Esophagus (tissue), 2 donors: ENCODE measurements around the gene NSMCE1. TPM values are rescaled to one million over a fixed set of nuclear protein-coding genes. Genes with fewer than 3 reads are reported as not detected.
A peak's percentile ranks its signal among the peaks of the same experiment; 100 is the strongest.
"Not testable (repeated sequence)": the region's sequence is repeated elsewhere in the genome, so short reads cannot be mapped to it uniquely, and the experiment has no call there.

Source experiments
- H3K27ac ChIP-seq, 2 donors: one replicate each; pipeline ENCODE4 v1.5.1; 2013; ENCODE audit warnings: low read depth in 2 of 2, mild to moderate bottlenecking in 2 of 2, inconsistent platforms in 1 of 2, low read length in 1 of 2, moderate library complexity in 1 of 2
- H3K27me3 ChIP-seq, 2 donors: one replicate each; pipeline ENCODE4 v1.6.1; 2013; ENCODE audit warnings: low read length in 2 of 2, control low read depth in 1 of 2, mild to moderate bottlenecking in 1 of 2; ENCODE audit not compliant: insufficient read depth in 2 of 2, control insufficient read depth in 1 of 2
- H3K36me3 ChIP-seq, 2 donors: one replicate each; pipeline ENCODE4 v1.6.1; 2013; ENCODE audit warnings: low read length in 1 of 2; ENCODE audit not compliant: control insufficient read depth in 2 of 2, insufficient read depth in 2 of 2
- H3K4me1 ChIP-seq, 2 donors: one replicate each; pipeline ENCODE4 v1.6.1; 2013; ENCODE audit warnings: low read length in 1 of 2; ENCODE audit not compliant: control insufficient read depth in 2 of 2, insufficient read depth in 2 of 2
- H3K4me3 ChIP-seq, 2 donors: one replicate each; pipeline ENCODE4 v1.5.1; 2013; ENCODE audit warnings: low read length in 2 of 2, mild to moderate bottlenecking in 2 of 2, low read depth in 1 of 2, moderate library complexity in 1 of 2
- H3K9me3 ChIP-seq, 2 donors: one replicate each; pipeline ENCODE4 v1.6.1; 2013; ENCODE audit warnings: mild to moderate bottlenecking in 2 of 2, low read depth in 1 of 2, low read length in 1 of 2, moderate library complexity in 1 of 2; ENCODE audit not compliant: control insufficient read depth in 2 of 2, insufficient read depth in 1 of 2
- WGBS, 2 donors: extraction: QIAGEN DNeasy Blood & Tissue Kit; methylation state at CpG; one replicate each; pipeline ENCODE4 v1.1.7; 2013; 5-methylcytosine and 5-hydroxymethylcytosine counted together
- polyA plus RNA-seq, 2 donors: library from polyadenylated mRNA; stranded (reverse); fragments of 200-250 nt; gene quantifications; one replicate each; pipeline ENCODE4 v1.2.3, GENCODE V29; 2013
- donor health status: healthy with polysubstance abuse.
- donor health status: Bipolar disorder and iron deficiency.

Gene NSMCE1
- polyA plus RNA-seq, 2 donors, result 29.0 to 47.1 TPM

DNA sequence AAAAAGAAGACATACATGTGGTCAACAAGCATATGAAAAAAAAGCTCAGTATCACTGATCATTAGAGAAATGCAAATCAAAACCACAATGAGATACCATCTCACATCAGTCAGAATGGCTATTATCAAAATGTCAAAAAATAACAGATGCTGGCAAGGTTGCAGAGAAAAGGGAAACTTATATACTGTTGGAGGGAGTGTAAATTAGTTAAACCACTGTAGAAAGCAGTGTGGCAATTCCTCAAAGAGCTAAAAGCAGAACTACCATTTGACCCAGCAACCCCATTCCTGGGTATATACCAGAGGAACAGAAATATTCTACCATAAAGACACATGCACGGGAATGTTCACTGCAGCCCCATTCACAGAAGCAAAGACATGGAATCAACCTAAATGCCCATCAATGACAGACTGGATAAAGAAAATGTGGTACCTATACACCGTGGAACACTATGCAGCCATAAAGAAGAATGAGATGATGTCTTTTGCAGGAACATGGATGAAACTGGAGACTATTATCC is 5.6 kb downstream of the NSMCE1 start:
- 96 to 98% methylated on average over 2 of the region's 2 CpGs for WGBS, 2 donors
- not testable (repeated sequence) for H3K27me3 ChIP-seq, H3K36me3 ChIP-seq, H3K4me3 ChIP-seq, H3K27ac ChIP-seq, H3K4me1 ChIP-seq, H3K9me3 ChIP-seq

DNA sequence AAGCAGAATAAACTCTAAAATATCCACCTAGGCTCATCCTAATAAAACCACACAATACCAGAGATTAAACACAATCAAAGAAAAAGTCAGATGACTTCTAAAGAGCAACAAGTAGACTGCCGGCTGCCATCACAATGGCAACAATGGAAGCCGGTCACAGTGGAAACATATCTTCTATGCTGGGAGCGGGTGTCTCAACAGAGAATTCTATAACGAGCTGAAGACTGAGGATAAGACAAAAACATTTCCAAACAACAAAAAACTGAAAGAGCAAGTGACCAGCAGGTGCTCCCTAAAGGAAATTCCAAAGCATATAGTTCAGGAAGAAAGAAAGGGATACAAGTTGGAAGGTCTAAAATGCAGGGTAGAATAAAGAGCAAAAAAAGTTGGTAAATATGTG is 8.9 kb downstream of the NSMCE1 start:
- WGBS, 2 donors, result 80 to 83% methylated on average over 4 of the region's 4 CpGs
- Histone ChIP-seq H3K9me3 (no peaks in the 10 kb centered on the region), H3K27me3 (no peaks in the 10 kb centered on the region), H3K4me3 (no peak overlapping the region), H3K36me3 (no peaks in the 10 kb centered on the region), H3K27ac (peak overlapping the region in 1 of 2 donors; percentile 2), H3K4me1 (peaks cover 3 to 5% of the 10 kb centered on the region in 2 donors)

DNA sequence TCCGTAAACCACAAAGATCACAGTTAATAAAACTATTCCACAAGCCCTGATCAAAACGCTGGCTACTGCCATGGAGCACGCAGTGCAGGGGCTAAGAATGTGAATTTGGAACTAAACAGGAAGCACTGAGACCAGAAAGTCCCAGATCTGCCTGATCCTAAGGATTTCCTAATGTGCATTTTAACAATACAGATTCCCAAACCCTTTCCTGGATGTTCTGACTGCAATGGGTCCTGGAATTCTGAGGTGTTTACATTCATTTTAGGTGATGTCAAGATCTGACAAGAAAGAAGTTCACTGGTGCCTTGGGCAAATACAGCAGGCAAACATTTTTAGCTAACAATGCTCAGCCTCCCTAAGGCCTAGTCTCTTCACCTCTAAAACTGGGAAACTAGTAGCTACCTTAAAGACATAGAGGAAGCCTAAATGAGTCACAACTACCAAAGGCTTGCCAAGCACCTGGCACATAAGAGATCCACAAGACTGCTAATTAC is 10.3 kb downstream of the NSMCE1 start:
- Histone ChIP-seq H3K36me3 (no peaks in the 10 kb centered on the region), H3K9me3 (no peaks in the 10 kb centered on the region), H3K27ac (peak overlapping the region; percentile 39 to 78), H3K27me3 (no peaks in the 10 kb centered on the region), H3K4me1 (peaks cover 3 to 7% of the 10 kb centered on the region in 2 donors), H3K4me3 (no peak overlapping the region)
- WGBS, 2 donors, result 32 to 51% methylated on average over 3 of the region's 3 CpGs

DNA sequence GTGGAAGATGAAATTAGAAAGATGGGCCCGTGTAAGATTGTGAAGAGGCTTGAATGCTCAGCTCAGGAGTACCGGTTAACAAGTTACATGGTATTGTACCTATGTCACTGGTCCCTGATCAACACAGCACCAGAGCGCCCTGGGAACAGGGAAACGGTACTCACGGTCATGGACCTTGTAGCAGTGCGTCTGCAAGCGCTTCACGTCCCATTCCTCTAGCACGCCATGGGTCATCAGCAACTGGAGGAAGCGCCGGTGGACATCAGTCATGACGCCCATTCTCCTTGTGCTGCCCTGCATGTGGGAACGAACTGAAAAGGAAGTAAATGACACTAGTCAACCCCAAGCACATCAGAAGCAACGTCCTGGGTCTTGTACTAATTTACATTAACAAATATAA is 11.3 kb downstream of the NSMCE1 start:
- H3K27me3 ChIP-seq, result no peaks in the 10 kb centered on the region
- WGBS, 2 donors, result 91 to 94% methylated on average over 14 of the region's 14 CpGs
- no peaks in the 10 kb centered on the region for H3K36me3 ChIP-seq
- peaks cover 3 to 7% of the 10 kb centered on the region in 2 donors for H3K4me1 ChIP-seq
- H3K4me3 ChIP-seq, result no peak overlapping the region
- no peaks in the 10 kb centered on the region for H3K9me3 ChIP-seq
- H3K27ac ChIP-seq, result peak overlapping the region in 1 of 2 donors; percentile 15

DNA sequence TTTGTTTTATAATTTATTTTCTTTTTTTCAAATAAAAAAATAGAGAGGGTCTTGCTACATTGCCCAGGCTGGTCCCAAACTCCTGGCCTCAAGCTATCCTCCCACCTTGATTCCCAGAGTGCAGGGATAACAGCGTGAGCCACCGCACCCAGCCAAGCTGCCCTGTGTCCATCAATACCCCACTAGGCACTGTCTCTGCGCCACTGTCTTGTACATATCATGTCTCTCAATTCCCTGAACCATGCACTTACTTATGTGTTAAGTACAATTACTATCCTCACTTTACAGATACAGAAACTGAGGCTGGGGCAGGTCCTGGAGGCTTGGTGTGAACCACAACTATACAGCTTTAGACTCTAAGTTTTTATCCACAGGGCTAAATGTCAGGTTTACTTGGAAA is 11.7 kb downstream of the NSMCE1 start:
- H3K4me3 ChIP-seq, result no peak overlapping the region
- peaks cover 3 to 7% of the 10 kb centered on the region in 2 donors for H3K4me1 ChIP-seq
- no peaks in the 10 kb centered on the region for H3K27me3 ChIP-seq
- 98 to 100% methylated on average over 3 of the region's 3 CpGs for WGBS, 2 donors
- no peaks in the 10 kb centered on the region for H3K36me3 ChIP-seq
- no peak overlapping the region for H3K27ac ChIP-seq
- H3K9me3 ChIP-seq, result no peaks in the 10 kb centered on the region

DNA sequence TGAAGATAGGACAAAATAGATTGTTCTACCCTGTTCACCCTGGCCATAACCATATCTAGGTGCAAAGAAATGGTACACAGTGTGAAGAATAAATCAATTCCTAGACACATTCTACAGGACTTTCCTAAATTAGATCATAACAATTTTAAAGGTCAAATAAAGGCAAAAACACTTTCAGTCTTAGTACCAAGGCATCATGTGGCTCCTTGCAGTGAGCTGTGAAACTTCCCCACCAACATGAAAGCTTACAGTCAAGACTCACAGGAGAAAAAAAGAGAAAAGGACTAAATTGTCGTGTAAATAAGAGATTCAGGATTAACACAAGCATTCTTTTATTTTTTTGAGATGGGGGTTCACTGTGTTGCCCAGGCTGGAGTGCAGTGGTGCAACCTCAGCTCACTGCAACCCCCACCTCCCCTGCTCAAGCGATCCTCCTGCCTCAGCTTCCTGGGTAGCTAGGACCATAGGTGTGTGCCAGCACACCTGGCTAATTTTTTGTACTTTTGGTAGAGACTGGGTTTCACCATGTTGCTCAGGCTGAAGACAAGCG is 14.2 kb downstream of the NSMCE1 start:
- H3K9me3 ChIP-seq, result no peaks in the 10 kb centered on the region
- 77 to 85% methylated on average over 3 of the region's 3 CpGs for WGBS, 2 donors
- H3K27me3 ChIP-seq, result no peaks in the 10 kb centered on the region
- H3K4me3 ChIP-seq, result no peak overlapping the region
- no peaks in the 10 kb centered on the region for H3K36me3 ChIP-seq
- no peak overlapping the region for H3K27ac ChIP-seq
- peaks cover 3 to 7% of the 10 kb centered on the region in 2 donors for H3K4me1 ChIP-seq

DNA sequence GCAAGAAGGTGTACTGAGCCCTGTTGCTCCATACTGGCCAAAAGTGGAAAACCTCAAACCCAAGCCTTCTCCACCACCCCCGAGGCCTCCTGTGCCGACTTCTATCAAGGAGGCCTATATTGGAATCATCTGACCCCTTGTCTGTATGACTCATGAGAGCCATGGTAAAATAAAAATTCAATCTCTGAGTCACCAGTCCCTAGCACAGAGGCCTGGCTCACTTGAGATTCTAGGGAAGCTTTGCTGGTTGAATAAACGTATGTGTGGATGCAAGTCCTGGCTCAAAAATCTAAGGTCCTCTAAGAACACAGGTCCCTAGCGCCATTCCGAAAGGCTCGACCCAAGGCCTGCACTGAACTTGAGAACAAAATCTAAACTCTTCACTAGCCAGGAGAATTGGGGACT is 15.0 kb downstream of the NSMCE1 start:
- Histone ChIP-seq H3K27ac (peak overlapping the region in 1 of 2 donors; percentile 49), H3K4me1 (peaks cover 0 to 5% of the 10 kb centered on the region in 2 donors), H3K27me3 (no peaks in the 10 kb centered on the region), H3K4me3 (no peak overlapping the region), H3K9me3 (no peaks in the 10 kb centered on the region), H3K36me3 (no peaks in the 10 kb centered on the region)
- 68 to 85% methylated on average over 6 of the region's 6 CpGs for WGBS, 2 donors

DNA sequence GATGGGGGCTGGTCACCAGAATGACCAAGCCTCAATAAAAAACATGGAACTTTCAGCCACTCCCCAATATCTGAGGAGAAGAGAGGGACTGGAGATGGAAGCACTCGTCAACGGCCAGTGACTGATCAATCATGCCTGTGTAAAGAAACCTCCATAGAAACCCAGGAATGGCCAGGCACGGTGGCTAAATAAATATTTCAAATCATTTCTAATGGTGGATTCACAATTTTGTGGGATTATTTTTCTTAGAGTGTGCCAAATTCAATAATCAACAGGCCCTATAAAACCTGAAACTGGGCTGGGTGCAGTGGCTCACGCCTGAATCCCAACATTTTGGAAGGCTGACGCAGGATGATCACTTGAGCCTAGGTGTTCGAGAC is 16.4 kb downstream of the NSMCE1 start:
- Histone ChIP-seq H3K4me3 (no peak overlapping the region), H3K27ac (no peak overlapping the region), H3K4me1 (peaks cover 0 to 3% of the 10 kb centered on the region in 2 donors), H3K9me3 (no peaks in the 10 kb centered on the region), H3K36me3 (no peaks in the 10 kb centered on the region), H3K27me3 (no peaks in the 10 kb centered on the region)
- 94 to 96% methylated on average over 6 of the region's 6 CpGs for whole genome bisulfite sequencing, 2 donors

DNA sequence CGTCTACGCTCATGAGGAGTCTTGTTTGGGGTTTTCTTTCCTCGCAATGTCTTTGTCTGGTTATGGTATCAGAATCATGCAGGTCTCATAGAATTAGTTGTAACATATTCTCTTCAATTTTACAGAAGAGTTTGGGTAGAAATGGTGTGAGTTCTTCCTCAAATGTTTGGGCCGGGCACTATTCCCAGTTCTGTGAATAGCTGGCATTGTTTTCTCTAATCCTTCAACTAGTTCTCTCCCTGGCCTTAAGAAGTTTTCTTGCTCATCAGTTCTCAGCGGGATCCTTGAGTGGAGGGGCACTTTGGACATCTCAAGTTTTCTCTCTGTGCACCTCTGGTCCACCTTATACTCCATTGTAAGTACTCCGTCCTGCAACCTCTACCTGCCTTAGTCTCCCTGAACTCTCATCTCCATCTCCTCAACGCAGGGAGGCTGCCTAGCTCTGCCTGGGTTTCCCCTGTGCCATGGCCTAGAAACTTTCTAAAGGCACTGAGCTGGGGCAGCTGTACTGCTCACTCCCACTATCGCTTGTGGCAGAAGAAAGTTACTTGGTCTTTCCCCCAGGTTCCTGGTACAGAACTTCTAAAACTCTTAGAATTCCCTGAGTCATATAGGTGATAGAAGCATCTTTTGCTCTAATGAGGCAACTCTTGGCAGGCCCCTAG is 16.9 kb downstream of the NSMCE1 start:
- whole genome bisulfite sequencing, 2 donors, result 84 to 86% methylated on average over 8 of the region's 8 CpGs
- Histone ChIP-seq H3K27ac (peak overlapping the region in 1 of 2 donors; percentile 30), H3K27me3 (no peaks in the 10 kb centered on the region), H3K4me3 (no peak overlapping the region), H3K36me3 (no peaks in the 10 kb centered on the region), H3K4me1 (peaks cover 0 to 2% of the 10 kb centered on the region in 2 donors), H3K9me3 (no peaks in the 10 kb centered on the region)

DNA sequence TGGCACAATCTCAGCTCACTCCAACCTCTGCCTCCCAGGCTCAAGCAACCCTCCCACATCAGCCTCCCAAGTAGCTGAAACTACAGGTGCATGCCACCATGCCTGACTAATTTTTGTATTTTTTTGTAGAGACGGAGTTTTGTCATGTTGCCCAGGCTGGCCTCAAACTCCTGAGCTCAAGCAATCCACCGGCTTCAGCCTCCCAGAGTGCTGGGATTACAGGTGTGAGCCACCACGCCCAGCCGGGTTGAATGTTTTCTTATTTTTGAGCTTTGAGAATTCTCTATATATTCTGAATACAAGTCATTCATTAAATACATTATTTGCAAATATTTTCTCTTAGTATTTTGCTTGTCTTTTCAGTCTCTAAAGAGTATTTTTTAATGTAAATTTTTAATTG is 19.7 kb downstream of the NSMCE1 start:
- 93 to 96% methylated on average over 4 of the region's 4 CpGs for WGBS, 2 donors
- H3K4me1 ChIP-seq, result peaks cover 2 to 11% of the 10 kb centered on the region in 2 donors
- H3K9me3 ChIP-seq, H3K4me3 ChIP-seq, H3K27ac ChIP-seq, H3K27me3 ChIP-seq, H3K36me3 ChIP-seq: not testable (repeated sequence)
